Kidney epithelial cell (primary cell): ENCODE results near the gene DEGS1. TPM values are rescaled to one million over a fixed set of nuclear protein-coding genes. Genes with fewer than 3 reads are reported as not detected.

Source experiments
- DNase-seq: peaks from one replicate; pipeline ENCODE4 v3.0.0-alpha.2; 2010; ENCODE audit warnings: low read depth
- H3K27me3 ChIP-seq: 2 replicates; pipeline ENCODE4 v1.6.0; 2011; ENCODE audit warnings: low read length; ENCODE audit not compliant: control insufficient read depth, insufficient read depth
- H3K36me3 ChIP-seq: 2 replicates; pipeline ENCODE4 v1.5.1; 2011; ENCODE audit warnings: low read length; ENCODE audit not compliant: control insufficient read depth, insufficient read depth
- H3K4me3 ChIP-seq: 2 replicates; pipeline ENCODE4 v1.5.1; 2011; ENCODE audit warnings: low read depth, mild to moderate bottlenecking, control low read depth, low read length
- total RNA-seq: library from RNA; depleted of rRNA; stranded (reverse); fragments of >200 nt; gene quantifications from 2 replicates; pipeline ENCODE4 v1.2.3, GENCODE V29; 2015
- TF ChIP-seq, protein P1 (sequence below): IDR thresholded peaks from 2 replicates; pipeline ENCODE4 v1.5.1; 2011; ENCODE audit warnings: mild to moderate bottlenecking, moderate library complexity, low read length, control low read depth, inconsistent platforms; ENCODE audit not compliant: insufficient read depth, poor library complexity, severe bottlenecking

DEGS1 gene
- total RNA-seq, 1 donor from 2014 or later = 89.2 TPM

DNA sequence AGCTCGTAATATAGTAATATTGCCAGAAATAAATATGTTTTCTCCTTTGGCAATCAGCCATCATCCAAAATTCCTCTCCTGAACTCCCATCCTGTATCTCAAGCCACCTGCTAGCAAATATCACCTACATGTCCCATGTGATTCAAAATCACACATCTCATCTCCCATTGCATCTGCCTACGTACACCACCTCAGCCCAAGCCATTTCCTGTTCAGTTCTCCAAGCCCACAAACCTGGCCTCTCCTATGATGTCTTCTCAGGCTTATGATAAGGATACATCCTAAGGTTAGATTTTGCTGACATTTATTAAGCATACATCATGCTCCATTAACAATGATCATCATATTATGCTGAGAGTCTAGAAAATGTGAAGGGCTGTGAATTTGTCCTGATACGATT lies 31.9 kb upstream of the DEGS1 start:
- Histone ChIP-seq H3K27me3 (no peaks in the 10 kb centered on the region), H3K36me3 (no peaks in the 10 kb centered on the region), H3K4me3 (no peak overlapping the region)
- TF ChIP-seq, protein P1, sequence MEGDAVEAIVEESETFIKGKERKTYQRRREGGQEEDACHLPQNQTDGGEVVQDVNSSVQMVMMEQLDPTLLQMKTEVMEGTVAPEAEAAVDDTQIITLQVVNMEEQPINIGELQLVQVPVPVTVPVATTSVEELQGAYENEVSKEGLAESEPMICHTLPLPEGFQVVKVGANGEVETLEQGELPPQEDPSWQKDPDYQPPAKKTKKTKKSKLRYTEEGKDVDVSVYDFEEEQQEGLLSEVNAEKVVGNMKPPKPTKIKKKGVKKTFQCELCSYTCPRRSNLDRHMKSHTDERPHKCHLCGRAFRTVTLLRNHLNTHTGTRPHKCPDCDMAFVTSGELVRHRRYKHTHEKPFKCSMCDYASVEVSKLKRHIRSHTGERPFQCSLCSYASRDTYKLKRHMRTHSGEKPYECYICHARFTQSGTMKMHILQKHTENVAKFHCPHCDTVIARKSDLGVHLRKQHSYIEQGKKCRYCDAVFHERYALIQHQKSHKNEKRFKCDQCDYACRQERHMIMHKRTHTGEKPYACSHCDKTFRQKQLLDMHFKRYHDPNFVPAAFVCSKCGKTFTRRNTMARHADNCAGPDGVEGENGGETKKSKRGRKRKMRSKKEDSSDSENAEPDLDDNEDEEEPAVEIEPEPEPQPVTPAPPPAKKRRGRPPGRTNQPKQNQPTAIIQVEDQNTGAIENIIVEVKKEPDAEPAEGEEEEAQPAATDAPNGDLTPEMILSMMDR = no peak
- DNase-seq = no peak

DNA sequence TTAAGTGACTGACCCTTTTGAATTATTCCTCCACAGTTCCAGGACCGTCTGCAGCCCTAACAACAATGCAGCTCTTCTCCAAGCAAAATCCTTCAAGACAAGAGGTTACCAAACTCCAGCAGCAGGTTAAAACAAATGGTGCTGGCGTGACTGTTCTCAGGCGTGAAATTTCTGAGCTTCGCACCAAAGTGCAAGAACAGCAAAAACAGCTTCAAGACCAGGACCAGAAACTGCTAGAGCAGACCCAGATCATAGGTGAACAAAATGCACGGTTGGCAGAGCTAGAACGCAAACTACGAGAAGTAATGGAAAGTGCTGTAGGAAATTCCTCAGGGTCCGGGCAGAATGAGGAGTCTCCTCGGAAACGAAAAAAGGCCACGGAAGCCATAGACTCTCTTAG lies 25.7 kb upstream of the DEGS1 start:
- H3K27me3 ChIP-seq = no peaks in the 10 kb centered on the region
- no peaks in the 10 kb centered on the region for H3K36me3 ChIP-seq
- TF ChIP-seq, protein P1 = no peak
- no peak overlapping the region for H3K4me3 ChIP-seq
- DNase-seq = no peak

DNA sequence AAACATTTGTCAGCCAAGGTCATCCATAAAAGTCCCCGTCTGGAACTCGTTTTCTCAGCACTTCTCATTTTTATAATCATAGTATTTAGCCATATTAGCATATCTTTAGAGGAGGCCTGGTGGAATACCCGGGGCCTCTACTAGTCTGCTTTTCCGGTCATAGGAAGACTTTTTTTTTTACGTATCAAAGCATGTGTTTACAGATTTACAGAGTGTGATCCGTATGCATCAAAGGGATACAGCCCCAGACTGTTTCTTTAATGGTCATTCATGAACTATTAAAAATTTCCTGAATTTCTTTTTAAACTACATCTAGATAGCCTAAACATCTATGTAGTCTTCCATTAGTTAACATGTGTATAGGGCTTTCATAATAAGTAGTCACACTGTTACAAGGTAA lies 23.5 kb upstream of the DEGS1 start:
- DNase-seq = no peak
- Histone ChIP-seq H3K36me3 (no peaks in the 10 kb centered on the region), H3K27me3 (no peaks in the 10 kb centered on the region), H3K4me3 (no peak overlapping the region)
- TF ChIP-seq, protein P1 = no peak

DNA sequence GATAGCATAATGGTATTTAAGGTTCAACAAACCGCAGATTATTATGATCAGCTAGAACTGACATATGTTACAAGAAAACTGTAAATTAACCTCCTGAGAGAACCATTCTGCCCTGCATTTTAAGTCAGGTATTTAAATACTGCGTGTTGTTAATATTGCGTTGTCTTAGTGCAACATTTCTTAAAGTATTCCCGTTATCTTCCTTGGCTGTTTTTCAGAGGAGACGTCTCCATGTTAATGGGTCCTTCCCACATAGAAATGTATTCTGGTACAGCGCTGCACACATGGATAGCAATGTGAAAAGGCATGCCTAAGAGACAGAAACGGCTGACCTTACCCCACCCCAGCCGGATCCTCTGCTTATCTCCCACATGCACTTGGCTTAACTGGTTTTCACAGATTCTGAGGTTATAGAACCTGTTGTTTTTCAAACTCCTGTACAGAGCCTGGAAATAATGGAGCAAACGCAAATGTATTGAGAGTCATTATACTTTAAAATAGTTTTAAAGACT lies 22.8 kb upstream of the DEGS1 start:
- TF ChIP-seq, protein P1 = no peak
- Histone ChIP-seq H3K36me3 (no peaks in the 10 kb centered on the region), H3K4me3 (no peak overlapping the region), H3K27me3 (no peaks in the 10 kb centered on the region)
- no peak for DNase-seq

DNA sequence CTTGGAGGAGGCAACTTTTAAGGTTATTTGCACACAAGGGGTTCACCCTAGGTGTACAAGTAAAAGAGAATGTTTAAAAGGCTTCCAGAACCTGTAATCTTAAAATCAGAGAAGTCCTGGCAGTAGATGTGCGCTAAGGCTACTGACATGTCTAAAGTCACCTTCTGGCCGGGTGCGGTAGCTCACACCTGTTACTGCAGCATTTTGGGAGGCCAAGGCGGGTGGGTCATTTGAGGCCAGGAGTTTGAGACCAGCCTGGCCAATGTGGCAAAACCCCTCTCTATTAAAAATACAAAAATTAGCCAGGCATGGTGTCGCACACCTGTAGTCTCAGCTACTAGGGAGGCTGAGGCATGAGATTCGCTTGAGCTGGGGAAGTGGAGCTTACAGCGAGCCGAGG lies 20.3 kb upstream of the DEGS1 start:
- Histone ChIP-seq H3K4me3 (no peak overlapping the region), H3K27me3 (no peaks in the 10 kb centered on the region), H3K36me3 (no peaks in the 10 kb centered on the region)
- TF ChIP-seq, protein P1 = no peak
- DNase-seq = no peak

DNA sequence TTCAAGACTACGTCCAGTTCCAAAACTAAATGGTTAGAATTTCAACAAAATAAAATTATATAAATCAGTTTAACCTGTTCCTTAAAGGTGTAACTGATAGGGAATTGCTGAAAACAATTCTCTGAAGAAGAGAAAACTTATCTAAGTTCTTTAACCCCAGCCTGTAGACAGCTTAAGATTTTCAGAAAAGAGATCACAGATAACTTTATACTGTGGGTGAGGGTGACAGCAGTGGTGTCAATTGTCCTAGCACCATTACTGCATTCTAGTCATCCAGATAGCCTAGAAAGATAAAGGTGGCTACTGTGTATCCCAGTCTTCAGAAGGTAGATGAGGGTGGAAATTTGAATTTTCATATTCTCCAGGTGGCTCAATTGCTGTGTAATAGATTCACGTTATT lies 19.7 kb upstream of the DEGS1 start:
- H3K4me3 ChIP-seq = no peak overlapping the region
- DNase-seq = no peak
- no peaks in the 10 kb centered on the region for H3K27me3 ChIP-seq
- H3K36me3 ChIP-seq = no peaks in the 10 kb centered on the region
- TF ChIP-seq, protein P1 = no peak
